BE2C (cell line): Measurements from ENCODE around the gene KCNK4.
"Not testable (repeated sequence)": the region's sequence is repeated elsewhere in the genome, so short reads cannot be mapped to it uniquely, and the experiment has no call there.

Experiments used
- DNase-seq: peaks from one replicate; pipeline ENCODE4 v3.0.0-alpha.2; 2020
- H3K27me3 ChIP-seq: fragments of 250-450 bp; sonication (Bioruptor Pico); 2 replicates; pipeline ENCODE4 v1.5.1; 2020; ENCODE audit warnings: mild to moderate bottlenecking
- H3K36me3 ChIP-seq: fragments of 250-450 bp; sonication (Bioruptor Pico); 2 replicates; pipeline ENCODE4 v1.5.1; 2020; ENCODE audit warnings: mild to moderate bottlenecking
- H3K4me1 ChIP-seq: fragments of 250-450 bp; sonication (Bioruptor Pico); 2 replicates; pipeline ENCODE4 v1.5.1; 2020
- H3K4me3 ChIP-seq: 2 replicates; pipeline ENCODE4 v1.5.1; 2011; ENCODE audit warnings: low read depth, low read length
- H3K9me3 ChIP-seq: fragments of 250-450 bp; sonication (Bioruptor Pico); 2 replicates; pipeline ENCODE4 v1.5.1; 2020
- TF ChIP-seq, protein P1 (sequence below): IDR thresholded peaks from 2 replicates; pipeline ENCODE4 v1.5.1; 2012; ENCODE audit warnings: mild to moderate bottlenecking, low read depth, low read length

KCNK4 gene

DNA sequence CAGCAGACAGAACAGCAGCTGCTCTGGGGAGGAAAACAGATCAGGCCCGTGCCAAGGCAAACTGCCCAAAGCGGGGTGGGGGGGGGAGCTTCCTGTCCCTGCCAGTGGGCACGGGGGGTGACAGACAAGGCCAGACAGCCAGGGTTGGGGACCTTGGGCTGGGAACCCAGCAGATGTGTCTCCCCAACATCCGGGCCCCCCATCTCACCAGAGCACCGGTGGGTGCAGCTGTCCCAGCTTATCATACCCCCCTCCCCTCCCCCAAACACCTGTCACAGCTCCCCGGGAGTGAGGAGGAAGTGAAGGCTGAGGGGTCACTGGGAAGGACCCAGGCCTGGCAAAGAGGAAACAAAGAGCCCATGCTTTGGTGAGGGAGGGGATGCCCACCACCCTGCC lies 45.7 kb upstream of the KCNK4 start:
- TF ChIP-seq, protein P1, sequence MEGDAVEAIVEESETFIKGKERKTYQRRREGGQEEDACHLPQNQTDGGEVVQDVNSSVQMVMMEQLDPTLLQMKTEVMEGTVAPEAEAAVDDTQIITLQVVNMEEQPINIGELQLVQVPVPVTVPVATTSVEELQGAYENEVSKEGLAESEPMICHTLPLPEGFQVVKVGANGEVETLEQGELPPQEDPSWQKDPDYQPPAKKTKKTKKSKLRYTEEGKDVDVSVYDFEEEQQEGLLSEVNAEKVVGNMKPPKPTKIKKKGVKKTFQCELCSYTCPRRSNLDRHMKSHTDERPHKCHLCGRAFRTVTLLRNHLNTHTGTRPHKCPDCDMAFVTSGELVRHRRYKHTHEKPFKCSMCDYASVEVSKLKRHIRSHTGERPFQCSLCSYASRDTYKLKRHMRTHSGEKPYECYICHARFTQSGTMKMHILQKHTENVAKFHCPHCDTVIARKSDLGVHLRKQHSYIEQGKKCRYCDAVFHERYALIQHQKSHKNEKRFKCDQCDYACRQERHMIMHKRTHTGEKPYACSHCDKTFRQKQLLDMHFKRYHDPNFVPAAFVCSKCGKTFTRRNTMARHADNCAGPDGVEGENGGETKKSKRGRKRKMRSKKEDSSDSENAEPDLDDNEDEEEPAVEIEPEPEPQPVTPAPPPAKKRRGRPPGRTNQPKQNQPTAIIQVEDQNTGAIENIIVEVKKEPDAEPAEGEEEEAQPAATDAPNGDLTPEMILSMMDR: no peak
- no peak for DNase-seq
- H3K9me3 ChIP-seq: no peaks in the 10 kb centered on the region
- H3K27me3 ChIP-seq: no peaks in the 10 kb centered on the region
- no peaks in the 10 kb centered on the region for H3K36me3 ChIP-seq
- H3K4me1 ChIP-seq: no peaks in the 10 kb centered on the region; the same call in 1 of the 2 replicates
- H3K4me3 ChIP-seq: peak overlapping the region; percentile 81

DNA sequence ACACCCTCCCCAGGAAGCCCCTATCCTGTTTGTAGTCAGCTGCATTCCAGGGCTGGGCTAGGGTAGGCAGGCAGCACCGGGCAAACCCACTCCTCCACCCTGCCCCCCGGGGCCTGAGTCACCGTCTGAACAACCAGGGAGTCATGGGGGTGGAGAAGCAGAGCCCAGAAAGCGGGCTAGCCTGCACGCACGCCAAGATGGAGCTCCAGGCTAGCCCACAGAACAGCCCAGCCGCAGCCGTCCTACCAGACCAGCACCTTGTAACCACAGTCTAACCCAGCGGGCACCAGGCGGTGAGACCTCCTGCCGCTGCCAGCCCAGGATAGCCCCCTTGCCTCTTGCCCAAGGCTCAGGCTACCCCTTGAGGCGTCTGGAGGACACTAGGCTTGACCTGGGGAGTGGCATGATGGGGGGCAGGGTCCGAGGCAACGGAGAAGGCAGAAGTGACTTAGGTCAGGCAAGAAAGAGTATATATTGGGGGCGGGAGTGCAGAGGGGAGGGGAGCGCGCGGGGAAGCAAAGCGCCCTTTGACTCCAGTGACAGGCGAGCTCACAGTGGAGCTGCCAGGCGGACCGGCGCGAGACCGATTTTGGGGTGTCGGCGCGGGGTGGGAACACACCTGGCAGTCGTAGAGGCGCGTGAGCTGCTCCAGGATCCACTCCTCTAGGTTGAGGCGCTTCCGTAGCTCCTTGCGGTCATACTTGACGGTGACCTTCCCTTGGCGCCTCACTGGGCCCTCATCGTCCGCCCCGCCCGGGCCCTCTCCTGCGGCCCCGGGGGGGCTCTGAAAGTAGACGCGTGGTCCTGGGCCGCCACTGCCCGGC lies 45.1 kb upstream of the KCNK4 start:
- TF ChIP-seq, protein P1: no peak
- Histone ChIP-seq H3K4me3 (peak overlapping the region; percentile 81), H3K4me1 (no peaks in the 10 kb centered on the region; the same call in 1 of the 2 replicates), H3K36me3 (no peaks in the 10 kb centered on the region), H3K27me3 (no peaks in the 10 kb centered on the region), H3K9me3 (no peaks in the 10 kb centered on the region)
- peak; percentile 48 for DNase-seq

DNA sequence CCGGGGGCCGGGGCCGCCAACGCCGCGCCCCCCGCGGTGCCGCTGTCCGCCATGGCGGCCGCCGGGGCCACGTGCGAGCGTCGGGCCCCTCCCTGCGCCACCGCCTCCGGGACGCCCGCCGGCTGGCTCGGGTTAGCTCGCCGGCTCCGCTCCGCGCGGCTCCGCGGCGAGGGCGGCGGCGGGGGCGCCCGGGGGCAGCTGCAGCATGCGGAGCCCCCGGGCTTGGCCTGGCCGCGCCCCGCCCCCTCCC lies 44.6 kb upstream of the KCNK4 start:
- not testable (repeated sequence) for DNase-seq, H3K27me3 ChIP-seq, H3K36me3 ChIP-seq, H3K4me1 ChIP-seq, H3K9me3 ChIP-seq
- peak overlapping the region; percentile 81 for H3K4me3 ChIP-seq

DNA sequence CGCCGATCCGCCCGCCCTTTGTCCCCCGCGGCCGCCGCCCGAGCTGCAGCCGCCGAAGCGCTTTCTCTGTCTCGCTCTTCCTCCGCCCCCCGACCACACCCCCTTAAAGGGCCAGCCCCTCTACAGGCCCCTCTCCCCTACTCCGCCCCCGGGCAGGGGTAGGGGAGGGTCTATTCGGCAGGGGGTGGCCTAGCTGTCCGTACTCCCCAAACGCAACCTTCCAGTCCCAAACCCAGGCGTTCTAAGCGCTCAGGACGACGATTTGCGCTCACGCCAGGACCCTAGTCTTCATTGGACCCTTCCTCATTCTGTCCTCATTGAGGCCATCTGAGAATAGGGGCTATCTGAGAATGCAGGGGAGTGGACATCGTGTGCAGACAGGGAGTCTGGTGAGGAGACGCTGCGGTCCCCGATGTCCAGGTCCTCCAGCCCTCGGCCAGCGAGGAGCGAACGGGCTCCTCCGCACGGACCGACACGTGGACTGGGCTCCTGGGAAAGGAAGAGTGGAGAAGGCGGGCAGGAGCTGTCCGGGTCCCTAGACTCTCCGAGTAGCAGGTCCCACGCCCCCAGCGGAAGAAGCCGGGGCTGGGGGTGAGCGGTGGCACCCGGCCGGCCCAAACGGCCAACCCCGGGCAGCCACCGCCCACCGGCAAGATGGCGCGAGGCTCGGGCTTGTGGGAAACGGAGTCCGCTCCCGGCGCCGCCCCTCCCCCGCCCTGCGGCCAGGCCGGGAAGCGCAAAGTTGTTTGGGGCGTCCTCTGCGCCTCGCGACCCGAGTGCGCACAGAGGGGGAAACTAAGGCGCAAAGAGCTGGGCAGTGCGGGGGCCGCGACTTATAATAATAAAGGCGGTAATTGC lies 44.0 kb upstream of the KCNK4 start, which contains the start of gene PPP1R14B:
PPP1R14B (minus strand) TSS at position 73 of the 858 bp plus-strand sequence. CDS start 270 bp downstream, outside the sequence.
- TF ChIP-seq, protein P1: no peak
- H3K27me3 ChIP-seq: no peaks in the 10 kb centered on the region
- peak; percentile 88 for DNase-seq

DNA sequence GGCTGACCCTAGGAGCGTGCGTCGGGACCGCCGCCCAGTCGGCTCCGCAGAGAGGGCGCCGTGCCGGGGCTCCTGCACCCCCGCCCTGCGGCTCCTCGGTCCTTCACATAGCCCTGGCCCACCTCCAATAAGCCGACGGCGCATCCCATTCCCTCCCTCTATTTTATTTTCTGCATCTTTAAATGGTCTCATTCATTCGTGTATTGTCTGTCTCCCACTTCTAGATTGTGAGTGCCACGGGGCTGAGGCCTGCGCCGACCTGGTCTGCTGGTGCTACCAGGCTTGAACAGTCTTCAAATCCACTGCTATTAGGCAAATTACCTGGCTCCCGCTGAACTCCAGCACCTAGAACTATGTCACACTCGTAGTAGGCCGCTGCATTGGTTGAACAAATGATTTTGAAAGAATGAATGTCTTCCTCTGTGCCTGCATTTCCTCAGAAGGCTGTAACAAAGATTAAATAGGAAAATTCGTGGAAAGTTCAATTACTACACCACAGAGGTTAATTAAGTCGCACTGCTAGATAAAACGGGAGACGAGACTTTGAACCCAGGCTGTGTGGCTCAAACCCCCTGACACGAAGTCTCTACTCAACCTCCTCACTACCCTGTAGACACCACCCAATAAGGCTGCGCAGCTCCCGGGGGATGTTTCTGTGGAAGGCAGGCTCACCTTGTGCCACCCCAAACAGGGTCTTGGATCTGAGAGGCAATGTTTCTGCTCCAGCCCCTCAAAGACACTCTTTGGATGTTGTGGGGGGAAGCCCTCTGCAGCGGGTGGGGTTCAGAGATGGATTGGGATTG lies 43.2 kb upstream of the KCNK4 start:
- peak overlapping the region; percentile 65 for H3K4me3 ChIP-seq
- DNase-seq: no peak
- H3K4me1 ChIP-seq: no peaks in the 10 kb centered on the region; the same call in 1 of the 2 replicates
- H3K27me3 ChIP-seq: no peaks in the 10 kb centered on the region
- H3K9me3 ChIP-seq: no peaks in the 10 kb centered on the region
- no peaks in the 10 kb centered on the region for H3K36me3 ChIP-seq
- TF ChIP-seq, protein P1: no peak

More for the DNA sequence above, 44.0 kb upstream of the KCNK4 start, which contains the start of gene PPP1R14B:
- no peaks in the 10 kb centered on the region; the same call in 1 of the 2 replicates for H3K4me1 ChIP-seq
- no peaks in the 10 kb centered on the region for H3K9me3 ChIP-seq
- no peaks in the 10 kb centered on the region for H3K36me3 ChIP-seq
- peak within 1 kb of the TSS; percentile 81 for H3K4me3 ChIP-seq

DNA sequence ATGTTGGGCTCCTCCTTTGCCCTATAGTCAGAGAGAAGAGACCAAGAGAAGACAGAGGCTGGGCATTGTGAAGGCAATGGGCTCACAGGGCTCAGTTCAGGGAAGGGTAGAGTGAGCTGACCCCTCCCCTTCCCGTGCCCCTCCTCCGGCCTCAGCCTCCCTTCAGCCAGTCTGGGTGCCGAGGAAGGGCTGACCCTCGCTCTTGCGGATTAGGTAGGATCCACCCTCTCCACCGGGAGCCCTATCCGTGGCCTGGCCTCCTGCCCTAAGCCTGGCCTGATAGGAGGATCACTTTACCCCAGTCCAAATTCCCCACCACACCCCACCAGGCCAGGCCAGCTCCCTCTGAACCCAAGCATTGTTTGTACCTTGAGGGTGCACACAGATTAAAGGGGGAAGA lies 42.5 kb upstream of the KCNK4 start:
- Histone ChIP-seq H3K9me3 (no peaks in the 10 kb centered on the region), H3K36me3 (no peaks in the 10 kb centered on the region), H3K4me1 (no peaks in the 10 kb centered on the region; the same call in 1 of the 2 replicates), H3K27me3 (no peaks in the 10 kb centered on the region), H3K4me3 (no peak overlapping the region)
- no peak for DNase-seq
- TF ChIP-seq, protein P1: no peak
